ENCODE measurements around the gene MNT.
"Not testable (repeated sequence)": the region's sequence is repeated elsewhere in the genome, so short reads cannot be mapped to it uniquely, and the experiment has no call there.

MNT gene

GRCh38 chr17:2440930-2441329 is 40.1 kb upstream of the MNT start:
- no peak for DNase-seq (ENCODE audit: low read depth)
- no peak overlapping the region for H3K4me3 ChIP-seq (ENCODE audit: low read length)
- no peak for TF ChIP-seq CTCF (conservative IDR thresholded peaks at IDR 0.05; ENCODE audit: low read length)

- DNase-seq (ENCODE audit: low read depth) = peak; percentile 84
- H3K4me3 ChIP-seq (ENCODE audit: low read length) = not testable (repeated sequence)
Observed at GRCh38 chr17:2439997-2440396, 39.1 kb upstream of the MNT start.

- TF ChIP-seq CTCF (conservative IDR thresholded peaks at IDR 0.05; ENCODE audit: low read length) = no peak
- H3K4me3 ChIP-seq (ENCODE audit: low read length) = no peak overlapping the region
- DNase-seq (ENCODE audit: low read depth) = peak; percentile 12
Observed at GRCh38 chr17:2438823-2439222, 38.0 kb upstream of the MNT start.

- DNase-seq (ENCODE audit: low read depth) = no peak
- TF ChIP-seq CTCF (conservative IDR thresholded peaks at IDR 0.05; ENCODE audit: low read length) = no peak
Observed at GRCh38 chr17:2436316-2436905, 35.6 kb upstream of the MNT start.

GRCh38 chr17:2435862-2436261 is 35.0 kb upstream of the MNT start:
- H3K4me3 ChIP-seq (ENCODE audit: low read length) = no peak overlapping the region
- no peak for TF ChIP-seq CTCF (conservative IDR thresholded peaks at IDR 0.05; ENCODE audit: low read length)
- no peak for DNase-seq (ENCODE audit: low read depth)

More at GRCh38 chr17:2436316-2436905, 35.6 kb upstream of the MNT start:
- H3K4me3 ChIP-seq (ENCODE audit: low read length) = no peak overlapping the region

GRCh38 chr17:2435181-2435741 is 34.4 kb upstream of the MNT start:
- DNase-seq (ENCODE audit: low read depth) = peak; percentile 53
- no peak for TF ChIP-seq CTCF (conservative IDR thresholded peaks at IDR 0.05; ENCODE audit: low read length)
- no peak overlapping the region for H3K4me3 ChIP-seq (ENCODE audit: low read length)

GRCh38 chr17:2433696-2434095 is 32.8 kb upstream of the MNT start:
- no peak overlapping the region for H3K4me3 ChIP-seq (ENCODE audit: low read length)
- DNase-seq (ENCODE audit: low read depth) = no peak
- TF ChIP-seq CTCF (conservative IDR thresholded peaks at IDR 0.05; ENCODE audit: low read length) = no peak
